Measurements from ENCODE around the gene RGS7. TPM values are rescaled to one million over a fixed set of nuclear protein-coding genes. Genes with fewer than 3 reads are reported as not detected.

Gene RGS7
- total and polyA plus RNA-seq, 2 donors from 2014 or later = 3.6 TPM; not detected in 1

GRCh38 chr1:240827786-240828185 lies 529.2 kb downstream of the RGS7 start:
- no peak overlapping the region for H3K9ac ChIP-seq (ENCODE audit: low read length in 3 of 3)
- no peak overlapping the region for H3K27ac ChIP-seq (ENCODE audit: low read depth in 2 of 2, low read length in 2 of 2)
- DNase-seq = no peak
- H3K9me3 ChIP-seq (ENCODE audit: control insufficient read depth in 2 of 3, insufficient read depth in 1 of 3, low read length in 3 of 3) = no peaks in the 10 kb centered on the region
- no peak overlapping the region for H3K4me3 ChIP-seq (ENCODE audit: low read length in 3 of 3)
- H3K36me3 ChIP-seq (ENCODE audit: control insufficient read depth in 2 of 3, insufficient read depth in 3 of 3, low read length in 3 of 3) = no peaks in the 10 kb centered on the region
- intact Hi-C loops (cut with DNase I) = no loop called here
- FAIRE-seq = no peak
- H3K4me1 ChIP-seq (ENCODE audit: control insufficient read depth in 2 of 3, insufficient read depth in 2 of 3, low read depth in 1 of 3, low read length in 3 of 3) = no peaks in the 10 kb centered on the region
- no peak for TF ChIP-seq CTCF (IDR thresholded peaks at IDR 0.05; ENCODE audit: borderline replicate concordance, extremely low read depth, insufficient read depth)
- H3K27me3 ChIP-seq (ENCODE audit: control insufficient read depth, insufficient read depth, low read length) = no peaks in the 10 kb centered on the region

- Histone ChIP-seq H3K27me3 (ENCODE audit: control insufficient read depth, insufficient read depth, low read length) (no peaks in the 10 kb centered on the region), H3K36me3 (ENCODE audit: control insufficient read depth in 2 of 3, insufficient read depth in 3 of 3, low read length in 3 of 3) (no peaks in the 10 kb centered on the region), H3K27ac (ENCODE audit: low read depth in 2 of 2, low read length in 2 of 2) (no peak overlapping the region), H3K4me3 (ENCODE audit: low read length in 3 of 3) (no peak overlapping the region), H3K9ac (ENCODE audit: low read length in 3 of 3) (no peak overlapping the region), H3K9me3 (ENCODE audit: control insufficient read depth in 2 of 3, insufficient read depth in 1 of 3, low read length in 3 of 3) (no peaks in the 10 kb centered on the region), H3K4me1 (ENCODE audit: control insufficient read depth in 2 of 3, insufficient read depth in 2 of 3, low read depth in 1 of 3, low read length in 3 of 3) (no peaks in the 10 kb centered on the region)
- TF ChIP-seq CTCF (IDR thresholded peaks at IDR 0.05; ENCODE audit: borderline replicate concordance, extremely low read depth, insufficient read depth) = no peak
- intact Hi-C loops (cut with DNase I) = no loop called here
- DNase-seq (no peak), FAIRE-seq (no peak)
Observed at GRCh38 chr1:240824238-240824637, 532.8 kb downstream of the RGS7 start.

GRCh38 chr1:240823357-240823756 lies 533.6 kb downstream of the RGS7 start:
- intact Hi-C loops (cut with DNase I) = no loop called here
- no peak overlapping the region for H3K9ac ChIP-seq (ENCODE audit: low read length in 3 of 3)
- DNase-seq = peak in 1 of 5 donors; percentile 64

More at GRCh38 chr1:240823357-240823756, 533.6 kb downstream of the RGS7 start:
- Histone ChIP-seq H3K9me3 (ENCODE audit: control insufficient read depth in 2 of 3, insufficient read depth in 1 of 3, low read length in 3 of 3) (no peaks in the 10 kb centered on the region), H3K36me3 (ENCODE audit: control insufficient read depth in 2 of 3, insufficient read depth in 3 of 3, low read length in 3 of 3) (no peaks in the 10 kb centered on the region), H3K27me3 (ENCODE audit: control insufficient read depth, insufficient read depth, low read length) (no peaks in the 10 kb centered on the region), H3K4me3 (ENCODE audit: low read length in 3 of 3) (no peak overlapping the region), H3K27ac (ENCODE audit: low read depth in 2 of 2, low read length in 2 of 2) (no peak overlapping the region), H3K4me1 (ENCODE audit: control insufficient read depth in 2 of 3, insufficient read depth in 2 of 3, low read depth in 1 of 3, low read length in 3 of 3) (no peaks in the 10 kb centered on the region)
- no peak for FAIRE-seq
- TF ChIP-seq CTCF (IDR thresholded peaks at IDR 0.05; ENCODE audit: borderline replicate concordance, extremely low read depth, insufficient read depth) = no peak
